ENCODE results near the gene NKAPD1. TPM values are rescaled to one million over a fixed set of nuclear protein-coding genes. Genes with fewer than 3 reads are reported as not detected.

Gene NKAPD1
- total and polyA plus RNA-seq, 10 donors = 10.1 to 21.6 (median 13.6) TPM

GRCh38 chr11:112029460-112029859 lies 44.6 kb upstream of the NKAPD1 start:
- intact Hi-C loops (cut with DNase I; ENCODE audit: low total_unique reads) = no loop called here
- TF ChIP-seq POLR2AphosphoS5 (IDR thresholded peaks at IDR 0.05) (no peak), POLR2A (IDR thresholded peaks at IDR 0.05) (no peak), CTCF (IDR thresholded peaks at IDR 0.05 in 8 of 11, conservative IDR thresholded peaks at IDR 0.05 in 3 of 11) (no peak)
- DNase-seq = no peak
- Histone ChIP-seq H3K27ac (no peak overlapping the region), H3K9me3 (no peaks in the 10 kb centered on the region), H3K36me3 (peaks cover 0 to 68% (median 46%) of the 10 kb centered on the region in 6 donors), H3K27me3 (replicated peaks in 1 of 7) (no peaks in the 10 kb centered on the region), H3K4me3 (no peak overlapping the region), H3K4me1 (peaks cover 0 to 12% (median 7%) of the 10 kb centered on the region in 6 donors)
- 92 to 98% (median 96%) methylated on average over 2 of the region's 2 CpGs for WGBS, 5 donors

- H3K27ac ChIP-seq = no peak overlapping the region
- H3K36me3 ChIP-seq = peaks cover 0 to 99% (median 66%) of the 10 kb centered on the region in 6 donors
- intact Hi-C loops (cut with DNase I; ENCODE audit: low total_unique reads) = no loop called here
- H3K4me3 ChIP-seq = no peak overlapping the region
- no peak for TF ChIP-seq POLR2AphosphoS5 (IDR thresholded peaks at IDR 0.05)
- no peak for TF ChIP-seq CTCF (IDR thresholded peaks at IDR 0.05 in 8 of 11, conservative IDR thresholded peaks at IDR 0.05 in 3 of 11)
- no peak for TF ChIP-seq POLR2A (IDR thresholded peaks at IDR 0.05)
- no peaks in the 10 kb centered on the region for H3K4me1 ChIP-seq
- 92 to 97% (median 95%) methylated on average over 3 of the region's 3 CpGs for WGBS, 5 donors
- DNase-seq = no peak
- H3K9me3 ChIP-seq = no peaks in the 10 kb centered on the region
- H3K27me3 ChIP-seq (replicated peaks in 1 of 7) = no peaks in the 10 kb centered on the region
These were observed 40.2 kb upstream of the NKAPD1 start for GRCh38 chr11:112033902-112034301.

- H3K9me3 ChIP-seq = no peaks in the 10 kb centered on the region
- no peak for DNase-seq
- no peak for TF ChIP-seq POLR2AphosphoS5 (IDR thresholded peaks at IDR 0.05)
- TF ChIP-seq CTCF (IDR thresholded peaks at IDR 0.05 in 8 of 11, conservative IDR thresholded peaks at IDR 0.05 in 3 of 11) = no peak
- no peak for TF ChIP-seq POLR2A (IDR thresholded peaks at IDR 0.05)
- intact Hi-C loops (cut with DNase I; ENCODE audit: low total_unique reads) = no loop called here
- no peak overlapping the region for H3K27ac ChIP-seq
- H3K27me3 ChIP-seq (replicated peaks in 1 of 7) = no peaks in the 10 kb centered on the region
- no peaks in the 10 kb centered on the region for H3K4me1 ChIP-seq
- H3K4me3 ChIP-seq = no peak overlapping the region
- peaks cover 0 to 99% (median 62%) of the 10 kb centered on the region in 6 donors for H3K36me3 ChIP-seq
These were observed 36.6 kb upstream of the NKAPD1 start for GRCh38 chr11:112037527-112037926.

- 53 to 58% (median 57%) methylated on average over 6 of the region's 6 CpGs for WGBS, 5 donors
- no peak for DNase-seq
- Histone ChIP-seq H3K27me3 (replicated peaks in 1 of 7) (no peaks in the 10 kb centered on the region), H3K36me3 (peaks cover 0 to 100% (median 69%) of the 10 kb centered on the region in 6 donors), H3K9me3 (peaks cover 0 to 2% (median 0%) of the 10 kb centered on the region in 8 donors), H3K27ac (no peak overlapping the region), H3K4me1 (no peaks in the 10 kb centered on the region), H3K4me3 (no peak overlapping the region)
- intact Hi-C loops (cut with DNase I; ENCODE audit: low total_unique reads) = no loop called here
- no peak for TF ChIP-seq CTCF (IDR thresholded peaks at IDR 0.05 in 8 of 11, conservative IDR thresholded peaks at IDR 0.05 in 3 of 11)
- no peak for TF ChIP-seq POLR2AphosphoS5 (IDR thresholded peaks at IDR 0.05)
- TF ChIP-seq POLR2A (IDR thresholded peaks at IDR 0.05) = no peak
These were observed 31.7 kb upstream of the NKAPD1 start for GRCh38 chr11:112042161-112042960.

Data from spleen (tissue), 11 donors.